Colonic mucosa (tissue), 4 donors: ENCODE data around the gene EFHB. TPM values are rescaled to one million over a fixed set of nuclear protein-coding genes. Genes with fewer than 3 reads are reported as not detected.
"Not testable (repeated sequence)": the region's sequence is repeated elsewhere in the genome, so short reads cannot be mapped to it uniquely, and the experiment has no call there.

Experiments used
- DNase-seq: peaks from one replicate; pipeline ENCODE4 v3.0.0-alpha.2; 2020
- H3K27ac ChIP-seq: fragments of 200-600 bp; one replicate; pipeline ENCODE4 v1.8.0; 2021
- H3K27me3 ChIP-seq: fragments of 200-600 bp; one replicate; pipeline ENCODE4 v1.8.0; 2021
- H3K36me3 ChIP-seq: fragments of 200-600 bp; one replicate; pipeline ENCODE4 v1.8.0; 2021
- H3K4me1 ChIP-seq: fragments of 200-600 bp; one replicate; pipeline ENCODE4 v1.8.0; 2021; ENCODE audit warnings: mild to moderate bottlenecking
- H3K4me3 ChIP-seq: fragments of 200-600 bp; one replicate; pipeline ENCODE4 v1.8.0; 2021
- H3K9ac ChIP-seq, 2 donors: one replicate each; pipeline ENCODE4 v1.7.0; 2013; ENCODE audit warnings: control low read depth in 2 of 2, low read depth in 2 of 2, low read length in 2 of 2
- H3K9me3 ChIP-seq: fragments of 200-600 bp; one replicate; pipeline ENCODE4 v1.8.0; 2021
- intact Hi-C: fragments of 100-400 bp; cut with DNase I; formaldehyde crosslinking; loops from one replicate; pipeline ENCODE4 v1.14.1; 2022
- total RNA-seq, 2 donors: library from RNA; stranded (reverse); fragmentation: NEBNext Ultra II Directional in 1 of 2; extraction: Animal tissue kit (Norgen Biotek cat#: 25700) in 1 of 2; gene quantifications; one replicate each; pipeline ENCODE4 v1.2.1, GENCODE V29; 2021
- TF ChIP-seq, protein P1 (sequence below): fragments of 200-600 bp; IDR thresholded peaks from one replicate; pipeline ENCODE4 v1.8.0; 2022; ENCODE audit warnings: antibody characterized with exemption, mild to moderate bottlenecking
- donor health status: healthy.
- donor health status: DM: no; HTN: no; CAD: no.
- donor health status: DM: no; HTN: no; CAD: no.

The EFHB gene
- total RNA-seq, 2 donors from 2014 or later = 1.7 TPM; not detected in 1

DNA sequence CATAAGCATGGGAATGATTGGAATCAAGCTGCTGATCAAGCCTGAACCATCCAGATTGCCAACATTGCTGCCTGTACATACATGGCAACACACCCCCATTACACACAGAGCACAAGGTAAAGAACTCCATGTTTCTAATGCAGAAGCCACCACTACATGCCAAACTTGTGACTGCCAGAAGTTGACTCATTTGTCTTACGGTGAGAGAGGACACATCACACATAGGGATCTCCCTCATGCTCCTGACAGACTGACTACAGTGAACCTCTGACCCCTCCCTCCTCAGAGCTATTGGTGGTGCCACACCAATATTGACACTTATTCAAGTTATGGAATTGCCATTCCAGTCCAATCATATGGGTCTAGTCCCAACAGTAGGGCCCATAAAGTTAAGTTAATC lies 42.3 kb downstream of the EFHB start:
- intact Hi-C loops = no loop called here
- Histone ChIP-seq H3K9me3 (no peaks in the 10 kb centered on the region), H3K36me3 (no peaks in the 10 kb centered on the region), H3K27ac (no peak overlapping the region), H3K4me3 (no peak overlapping the region), H3K9ac (no peak overlapping the region), H3K4me1 (peaks cover 4% of the 10 kb centered on the region), H3K27me3 (no peaks in the 10 kb centered on the region)
- TF ChIP-seq, protein P1, sequence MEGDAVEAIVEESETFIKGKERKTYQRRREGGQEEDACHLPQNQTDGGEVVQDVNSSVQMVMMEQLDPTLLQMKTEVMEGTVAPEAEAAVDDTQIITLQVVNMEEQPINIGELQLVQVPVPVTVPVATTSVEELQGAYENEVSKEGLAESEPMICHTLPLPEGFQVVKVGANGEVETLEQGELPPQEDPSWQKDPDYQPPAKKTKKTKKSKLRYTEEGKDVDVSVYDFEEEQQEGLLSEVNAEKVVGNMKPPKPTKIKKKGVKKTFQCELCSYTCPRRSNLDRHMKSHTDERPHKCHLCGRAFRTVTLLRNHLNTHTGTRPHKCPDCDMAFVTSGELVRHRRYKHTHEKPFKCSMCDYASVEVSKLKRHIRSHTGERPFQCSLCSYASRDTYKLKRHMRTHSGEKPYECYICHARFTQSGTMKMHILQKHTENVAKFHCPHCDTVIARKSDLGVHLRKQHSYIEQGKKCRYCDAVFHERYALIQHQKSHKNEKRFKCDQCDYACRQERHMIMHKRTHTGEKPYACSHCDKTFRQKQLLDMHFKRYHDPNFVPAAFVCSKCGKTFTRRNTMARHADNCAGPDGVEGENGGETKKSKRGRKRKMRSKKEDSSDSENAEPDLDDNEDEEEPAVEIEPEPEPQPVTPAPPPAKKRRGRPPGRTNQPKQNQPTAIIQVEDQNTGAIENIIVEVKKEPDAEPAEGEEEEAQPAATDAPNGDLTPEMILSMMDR = no peak
- no peak for DNase-seq

- Histone ChIP-seq H3K27ac (peak overlapping the region; percentile 85), H3K36me3 (no peaks in the 10 kb centered on the region), H3K4me1 (peaks cover 4% of the 10 kb centered on the region), H3K9me3 (no peaks in the 10 kb centered on the region), H3K9ac (peak overlapping the region in 1 of 2 donors; percentile 49), H3K4me3 (no peak overlapping the region), H3K27me3 (no peaks in the 10 kb centered on the region)
- TF ChIP-seq, protein P1 = no peak
- intact Hi-C loops = loop anchor here (5.0 kb wide), 2 partner anchors 154 to 299 kb away; partner anchors contain the start of genes KAT2B and SGO1
- DNase-seq = no peak
Observed at GRCh38 chr3:19888428-19889152, 45.4 kb downstream of the EFHB start.

- not testable (repeated sequence) for H3K27ac ChIP-seq, H3K4me1 ChIP-seq, DNase-seq, H3K36me3 ChIP-seq, H3K4me3 ChIP-seq, H3K9ac ChIP-seq, H3K27me3 ChIP-seq, H3K9me3 ChIP-seq
- intact Hi-C loops = loop anchor here (5.0 kb wide), 2 partner anchors 155 to 300 kb away; partner anchors contain the start of genes KAT2B and SGO1
Observed at GRCh38 chr3:19887122-19887521, 46.9 kb downstream of the EFHB start.

DNA sequence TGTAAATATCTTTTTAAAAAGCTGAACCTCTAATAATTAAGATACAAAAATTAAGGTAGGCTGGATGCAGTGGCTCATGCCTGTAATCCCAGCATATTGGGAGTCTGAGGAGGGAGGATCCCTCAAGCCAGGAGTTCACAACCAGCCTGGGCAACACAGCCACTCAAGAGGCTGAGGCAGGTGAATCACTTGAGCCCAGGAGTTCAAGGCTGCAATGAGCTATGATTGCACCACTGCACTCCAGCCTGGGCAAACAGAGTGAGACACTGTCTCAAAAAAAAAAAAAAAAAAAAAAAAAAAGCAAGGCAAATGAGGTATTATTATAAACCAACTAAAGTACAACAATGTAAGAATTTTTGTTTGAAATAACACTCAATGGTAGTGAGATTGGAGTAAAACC lies 47.6 kb downstream of the EFHB start:
- H3K4me3 ChIP-seq = no peak overlapping the region
- no peak overlapping the region for H3K9ac ChIP-seq
- H3K27me3 ChIP-seq = no peaks in the 10 kb centered on the region
- no peak for DNase-seq
- no peak overlapping the region for H3K27ac ChIP-seq
- intact Hi-C loops = loop anchor here (5.0 kb wide), 2 partner anchors 156 to 301 kb away; partner anchors contain the start of genes KAT2B and SGO1
- H3K36me3 ChIP-seq = no peaks in the 10 kb centered on the region
- H3K9me3 ChIP-seq = no peaks in the 10 kb centered on the region
- H3K4me1 ChIP-seq = peaks cover 4% of the 10 kb centered on the region
- TF ChIP-seq, protein P1 = no peak

GRCh38 chr3:19885468-19885867 lies 48.5 kb downstream of the EFHB start:
- H3K36me3 ChIP-seq = no peaks in the 10 kb centered on the region
- H3K9me3 ChIP-seq = no peaks in the 10 kb centered on the region
- H3K4me3 ChIP-seq = no peak overlapping the region
- H3K9ac ChIP-seq = no peak overlapping the region
- H3K27ac ChIP-seq = no peak overlapping the region
- H3K27me3 ChIP-seq = no peaks in the 10 kb centered on the region
- TF ChIP-seq, protein P1 = peak; percentile 23
- intact Hi-C loops = loop anchor here (5.0 kb wide), 2 partner anchors 157 to 302 kb away; partner anchors contain the start of genes KAT2B and SGO1
- no peak for DNase-seq
- H3K4me1 ChIP-seq = peaks cover 4% of the 10 kb centered on the region

GRCh38 chr3:19881852-19882251 lies 52.2 kb downstream of the EFHB start:
- no peak for DNase-seq
- Histone ChIP-seq H3K4me1 (no peaks in the 10 kb centered on the region), H3K9me3 (no peaks in the 10 kb centered on the region), H3K36me3 (no peaks in the 10 kb centered on the region), H3K4me3 (no peak overlapping the region), H3K27ac (no peak overlapping the region), H3K27me3 (no peaks in the 10 kb centered on the region), H3K9ac (no peak overlapping the region)
- TF ChIP-seq, protein P1 = no peak
- intact Hi-C loops = no loop called here
